ENCODE results near the gene BBS4.

BBS4 gene

DNA sequence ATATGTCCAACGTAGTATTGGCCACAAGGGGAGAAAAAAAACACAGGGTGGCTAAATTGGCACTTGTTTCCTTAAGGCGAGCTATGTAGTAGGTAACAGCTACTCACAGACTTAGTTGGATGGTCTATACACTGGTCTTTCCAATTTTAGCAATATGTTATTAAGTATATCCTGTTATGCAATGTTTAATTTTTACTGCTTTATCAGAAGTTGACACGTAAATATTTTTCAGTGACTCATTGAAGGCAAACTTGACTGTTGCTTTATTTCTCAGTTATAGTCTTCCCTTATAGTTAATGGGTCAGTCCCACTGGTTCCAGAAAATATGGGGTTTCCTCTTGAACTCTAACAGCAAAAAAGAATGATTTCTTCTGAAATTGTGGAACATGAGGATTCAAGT lies 51.1 kb downstream of the BBS4 start:
- TF ChIP-seq, protein P1, sequence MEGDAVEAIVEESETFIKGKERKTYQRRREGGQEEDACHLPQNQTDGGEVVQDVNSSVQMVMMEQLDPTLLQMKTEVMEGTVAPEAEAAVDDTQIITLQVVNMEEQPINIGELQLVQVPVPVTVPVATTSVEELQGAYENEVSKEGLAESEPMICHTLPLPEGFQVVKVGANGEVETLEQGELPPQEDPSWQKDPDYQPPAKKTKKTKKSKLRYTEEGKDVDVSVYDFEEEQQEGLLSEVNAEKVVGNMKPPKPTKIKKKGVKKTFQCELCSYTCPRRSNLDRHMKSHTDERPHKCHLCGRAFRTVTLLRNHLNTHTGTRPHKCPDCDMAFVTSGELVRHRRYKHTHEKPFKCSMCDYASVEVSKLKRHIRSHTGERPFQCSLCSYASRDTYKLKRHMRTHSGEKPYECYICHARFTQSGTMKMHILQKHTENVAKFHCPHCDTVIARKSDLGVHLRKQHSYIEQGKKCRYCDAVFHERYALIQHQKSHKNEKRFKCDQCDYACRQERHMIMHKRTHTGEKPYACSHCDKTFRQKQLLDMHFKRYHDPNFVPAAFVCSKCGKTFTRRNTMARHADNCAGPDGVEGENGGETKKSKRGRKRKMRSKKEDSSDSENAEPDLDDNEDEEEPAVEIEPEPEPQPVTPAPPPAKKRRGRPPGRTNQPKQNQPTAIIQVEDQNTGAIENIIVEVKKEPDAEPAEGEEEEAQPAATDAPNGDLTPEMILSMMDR (IDR thresholded peaks at IDR 0.05), result no peak

DNA sequence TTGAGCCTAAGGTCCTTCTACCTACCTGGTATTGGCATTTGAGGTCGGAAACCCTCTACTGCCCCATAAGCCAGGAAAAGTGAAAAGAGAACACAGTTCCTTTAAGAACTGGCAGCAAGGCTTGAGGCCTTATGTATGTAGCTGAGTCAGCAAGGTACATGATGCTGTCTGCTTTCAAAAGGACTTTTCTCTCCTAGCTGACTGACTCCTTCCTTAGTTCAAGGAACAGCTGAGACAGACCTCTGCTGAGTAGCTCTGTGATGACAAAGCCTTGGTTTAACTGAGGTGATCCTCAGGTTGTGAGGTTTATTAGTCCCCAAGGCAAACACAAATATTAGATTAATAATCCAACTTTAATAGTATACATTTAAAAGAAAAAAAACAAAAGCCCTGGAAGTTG lies 51.7 kb downstream of the BBS4 start:
- TF ChIP-seq, protein P1 (IDR thresholded peaks at IDR 0.05), result no peak

DNA sequence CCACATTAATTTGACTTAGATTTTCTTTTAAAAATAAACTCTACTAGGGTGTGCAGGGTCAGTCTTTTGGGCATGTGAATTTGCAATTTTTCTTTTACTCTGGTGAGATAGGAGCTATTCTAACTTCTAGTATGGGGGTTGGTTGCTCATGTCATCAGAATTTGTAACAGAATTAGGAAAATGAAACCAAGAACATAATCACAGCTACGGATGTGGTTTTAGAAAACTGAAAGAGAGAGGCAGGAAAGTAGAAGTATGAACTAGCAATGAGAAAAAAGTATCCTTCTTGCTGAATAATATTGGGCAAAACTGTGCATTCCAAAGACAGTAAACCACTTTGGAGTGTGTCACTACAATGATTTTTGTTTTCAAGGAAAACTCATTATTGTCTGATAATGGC lies 54.2 kb downstream of the BBS4 start:
- TF ChIP-seq, protein P1 (IDR thresholded peaks at IDR 0.05), result no peak

DNA sequence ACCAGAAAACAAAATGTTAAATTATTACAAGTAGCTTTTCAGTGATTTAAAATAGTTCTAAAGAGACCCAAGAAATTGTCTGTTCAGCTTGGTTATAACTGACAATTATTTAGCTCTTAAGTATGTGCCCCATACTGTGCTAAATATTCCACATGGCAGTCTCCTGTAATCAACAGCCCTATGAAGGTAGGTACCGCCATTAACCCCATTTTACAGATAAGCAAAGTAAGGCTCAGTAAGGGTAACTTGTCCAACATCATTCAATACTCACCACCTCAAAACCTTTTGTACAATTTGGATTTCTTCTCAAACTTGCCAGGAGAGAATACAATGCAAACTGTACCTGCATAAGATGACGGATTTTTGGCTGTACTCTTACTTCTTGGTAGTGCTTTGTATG lies 63.7 kb downstream of the BBS4 start:
- TF ChIP-seq, protein P1 (IDR thresholded peaks at IDR 0.05), result no peak

DNA sequence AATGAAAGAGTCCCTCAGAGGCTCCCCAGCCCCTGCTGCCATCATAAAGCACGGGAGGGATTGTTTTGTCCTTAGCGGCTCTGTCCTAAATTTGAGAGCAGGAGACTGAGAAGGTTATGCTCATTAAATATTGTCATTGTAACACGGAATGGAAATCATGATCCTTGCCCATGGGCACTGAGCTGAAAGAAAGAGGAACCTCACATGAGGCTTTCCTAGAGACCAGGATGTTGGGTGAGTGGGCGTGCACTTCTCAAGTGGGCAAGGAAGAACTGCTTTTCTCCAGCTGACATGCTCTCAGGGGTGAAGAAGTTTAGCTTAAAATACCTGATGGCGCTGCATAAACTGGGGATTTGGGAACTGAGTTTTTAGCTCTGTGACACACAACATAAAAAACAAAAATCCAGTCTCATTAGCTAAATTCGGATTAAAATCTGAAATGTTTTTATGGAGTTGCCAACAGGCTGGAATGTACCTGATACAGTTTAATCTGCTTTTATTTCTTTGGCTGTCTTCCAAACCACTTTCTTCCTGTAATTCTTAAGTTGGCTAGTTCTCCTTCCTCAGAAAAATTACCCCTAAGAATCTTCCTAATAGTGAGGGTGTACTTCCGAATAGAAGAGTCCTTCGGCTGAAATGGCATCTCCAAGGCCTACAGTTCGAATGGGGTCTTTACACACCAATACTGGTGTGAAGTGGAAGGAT lies 65.9 kb downstream of the BBS4 start:
- TF ChIP-seq, protein P1 (IDR thresholded peaks at IDR 0.05), result no peak

DNA sequence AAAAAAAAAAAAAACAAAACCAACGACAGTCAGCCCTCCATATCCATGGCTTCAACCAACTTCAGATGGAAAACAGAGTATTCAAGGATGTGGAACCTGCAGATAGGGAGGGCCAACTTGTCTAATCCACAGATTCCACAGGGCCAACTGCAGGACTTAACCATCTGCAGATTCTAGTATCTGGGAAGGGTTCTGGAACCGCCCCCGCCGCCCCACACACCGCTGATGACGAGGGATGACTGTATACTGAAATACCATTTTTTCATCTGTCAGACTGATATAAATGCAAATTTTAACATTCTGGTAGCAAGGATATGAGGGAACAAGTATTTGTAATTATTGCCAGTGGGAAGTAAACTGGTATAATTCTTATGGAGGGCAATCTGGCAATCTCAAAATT lies 68.1 kb downstream of the BBS4 start:
- TF ChIP-seq, protein P1 (IDR thresholded peaks at IDR 0.05), result no peak

DNA sequence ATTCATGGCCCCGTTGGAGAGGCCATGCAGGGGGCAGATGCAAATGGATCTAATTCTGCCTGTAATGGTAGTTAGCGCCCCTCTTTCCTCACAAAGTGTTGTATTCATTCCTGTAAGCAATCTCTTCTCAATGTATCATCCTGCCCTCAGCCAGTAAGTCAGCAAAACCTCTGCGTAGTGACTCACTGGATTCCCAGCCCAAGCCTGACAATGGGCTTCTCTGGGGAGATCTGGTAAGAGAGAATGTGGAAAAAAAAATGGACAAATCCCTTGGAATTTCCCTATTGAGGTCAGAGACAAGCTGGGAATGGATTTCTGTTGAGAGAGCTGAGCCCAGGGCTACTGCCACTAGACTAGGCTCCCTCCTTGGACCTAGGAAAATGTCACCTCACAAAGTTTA lies 72.2 kb downstream of the BBS4 start:
- TF ChIP-seq, protein P1 (IDR thresholded peaks at IDR 0.05), result no peak
